Endothelial cell (in vitro differentiated cells): ENCODE measurements around the gene PLPP1. TPM values are rescaled to one million over a fixed set of nuclear protein-coding genes. Genes with fewer than 3 reads are reported as not detected.

Source experiments
- DNase-seq: peaks from one replicate; pipeline ENCODE4 v3.0.0; 2021; ENCODE audit warnings: low spot score
- H3K27ac Mint-ChIP-seq: one replicate; pipeline ENCODE4 v1.8.0; 2021; ENCODE audit warnings: mixed read lengths, inconsistent platforms; ENCODE audit not compliant: unreplicated experiment
- H3K27me3 Mint-ChIP-seq: one replicate; pipeline ENCODE4 v1.8.0; 2021; ENCODE audit warnings: mild to moderate bottlenecking, moderate library complexity, mixed read lengths, inconsistent platforms; ENCODE audit not compliant: unreplicated experiment
- H3K36me3 Mint-ChIP-seq: one replicate; pipeline ENCODE4 v1.8.0; 2021; ENCODE audit warnings: mild to moderate bottlenecking, low read depth, mixed read lengths, inconsistent platforms; ENCODE audit not compliant: unreplicated experiment
- H3K4me1 Mint-ChIP-seq: one replicate; pipeline ENCODE4 v1.8.0; 2021; ENCODE audit warnings: mild to moderate bottlenecking, mixed read lengths, inconsistent platforms; ENCODE audit not compliant: unreplicated experiment
- H3K4me3 Mint-ChIP-seq: one replicate; pipeline ENCODE4 v1.8.0; 2021; ENCODE audit warnings: mild to moderate bottlenecking, mixed read lengths, inconsistent platforms; ENCODE audit not compliant: unreplicated experiment
- H3K9me3 Mint-ChIP-seq: one replicate; pipeline ENCODE4 v1.8.0; 2021; ENCODE audit warnings: mixed read lengths, inconsistent platforms; ENCODE audit not compliant: unreplicated experiment
- CTCF ChIP-seq: fragments of 200-600 bp; sonication (generic); IDR thresholded peaks from one replicate; pipeline ENCODE4 v1.5.0; 2021; ENCODE audit warnings: antibody characterized with exemption; ENCODE audit not compliant: unreplicated experiment
- total RNA-seq: library from RNA; stranded (reverse); fragmentation: NEBNext Ultra II Directional; extraction: Animal tissue kit (Norgen Biotek cat#: 25700); gene quantifications from one replicate; pipeline ENCODE4 v1.2.1, GENCODE V29; 2021; ENCODE audit not compliant: unreplicated experiment

PLPP1 gene
- total RNA-seq, 1 donor from 2014 or later, result 11.3 TPM

DNA sequence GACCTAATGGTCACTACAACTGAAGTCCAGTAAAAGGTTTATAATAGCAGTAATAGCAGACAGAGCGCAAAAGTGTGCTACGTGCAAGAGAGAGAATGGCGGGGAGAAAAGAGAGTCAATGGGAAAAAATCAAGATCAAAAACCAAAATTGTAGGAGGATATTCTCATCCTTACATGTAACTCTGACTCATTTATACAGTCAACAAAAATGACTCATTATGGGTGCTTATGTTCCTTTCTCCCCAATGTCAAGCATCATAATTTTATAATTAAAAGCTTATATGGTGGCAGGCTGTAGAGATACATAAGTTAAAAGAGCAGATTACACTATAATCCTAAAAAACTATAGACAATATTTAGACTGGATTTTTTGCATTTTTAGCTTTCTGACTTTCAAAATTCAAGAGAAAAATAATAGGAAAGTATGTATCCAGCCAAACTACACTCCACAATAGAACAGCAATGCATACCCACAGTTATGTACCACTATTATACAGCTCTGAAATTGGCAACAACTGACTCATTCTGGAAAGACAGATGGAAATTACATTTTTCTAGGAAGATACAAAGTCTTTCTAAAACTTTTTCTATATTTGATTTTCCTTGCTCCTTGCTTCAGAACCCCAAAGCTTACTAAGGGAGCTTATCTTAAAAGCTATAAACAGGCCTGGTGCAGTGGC is 78.4 kb downstream of the PLPP1 start:
- no peak overlapping the region for H3K4me3 Mint-ChIP-seq
- TF ChIP-seq CTCF, result no peak
- H3K9me3 Mint-ChIP-seq, result no peaks in the 10 kb centered on the region
- no peak for DNase-seq
- no peaks in the 10 kb centered on the region for H3K27me3 Mint-ChIP-seq
- no peak overlapping the region for H3K27ac Mint-ChIP-seq
- H3K4me1 Mint-ChIP-seq, result no peaks in the 10 kb centered on the region
- H3K36me3 Mint-ChIP-seq, result no peaks in the 10 kb centered on the region

DNA sequence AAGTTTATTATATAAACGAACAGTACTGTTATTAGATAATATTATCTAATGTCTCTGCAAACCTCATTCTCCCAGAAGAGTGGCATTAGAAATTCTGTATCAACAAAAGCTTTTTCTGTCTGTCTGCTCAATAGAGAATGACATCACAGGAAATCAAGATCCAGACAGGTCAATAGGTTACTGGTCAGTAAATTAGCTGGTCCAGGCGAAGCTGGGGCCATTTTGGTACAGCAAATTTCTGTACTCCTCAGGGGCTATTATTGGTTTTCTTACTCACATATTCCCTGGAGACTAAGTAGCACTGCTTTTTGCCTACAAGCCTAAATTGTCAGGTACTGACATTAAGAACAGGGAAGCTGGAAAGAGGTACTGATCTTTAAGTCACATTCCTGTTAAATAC is 80.5 kb downstream of the PLPP1 start:
- no peaks in the 10 kb centered on the region for H3K4me1 Mint-ChIP-seq

DNA sequence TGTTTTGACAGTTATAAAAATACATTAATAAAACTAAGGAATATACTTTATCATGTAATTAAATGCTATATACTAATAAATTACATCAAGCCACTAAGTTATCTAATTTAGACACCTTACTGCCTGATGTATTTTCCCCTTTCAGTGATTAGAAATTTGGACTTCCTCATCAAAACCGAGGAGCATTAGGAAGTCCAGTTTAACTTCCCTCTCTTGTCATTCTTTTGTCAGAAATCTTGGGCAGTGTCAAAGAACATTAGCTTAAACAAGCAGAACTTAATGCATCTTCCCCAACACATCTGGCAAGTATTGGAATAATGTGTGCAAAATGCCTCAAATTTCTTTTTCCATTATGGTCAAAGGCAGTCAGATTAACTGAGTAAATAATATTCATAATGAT is 81.6 kb downstream of the PLPP1 start:
- Mint-ChIP-seq H3K36me3 (no peaks in the 10 kb centered on the region), H3K4me1 (no peaks in the 10 kb centered on the region), H3K27ac (no peak overlapping the region), H3K9me3 (no peaks in the 10 kb centered on the region), H3K27me3 (no peaks in the 10 kb centered on the region), H3K4me3 (no peak overlapping the region)
- no peak for TF ChIP-seq CTCF
- DNase-seq, result no peak

More for the DNA sequence above, 80.5 kb downstream of the PLPP1 start:
- no peaks in the 10 kb centered on the region for H3K27me3 Mint-ChIP-seq
- no peak overlapping the region for H3K27ac Mint-ChIP-seq
- H3K4me3 Mint-ChIP-seq, result no peak overlapping the region
- no peaks in the 10 kb centered on the region for H3K36me3 Mint-ChIP-seq
- no peaks in the 10 kb centered on the region for H3K9me3 Mint-ChIP-seq
- no peak for TF ChIP-seq CTCF
- no peak for DNase-seq

- no peak for DNase-seq
- H3K27ac Mint-ChIP-seq, result no peak overlapping the region
- H3K4me1 Mint-ChIP-seq, result no peaks in the 10 kb centered on the region
- no peak overlapping the region for H3K4me3 Mint-ChIP-seq
- no peaks in the 10 kb centered on the region for H3K9me3 Mint-ChIP-seq
- no peaks in the 10 kb centered on the region for H3K27me3 Mint-ChIP-seq
- TF ChIP-seq CTCF, result no peak
- H3K36me3 Mint-ChIP-seq, result no peaks in the 10 kb centered on the region
Measured at GRCh38 chr5:55451976-55452375, 82.8 kb downstream of the PLPP1 start.

DNA sequence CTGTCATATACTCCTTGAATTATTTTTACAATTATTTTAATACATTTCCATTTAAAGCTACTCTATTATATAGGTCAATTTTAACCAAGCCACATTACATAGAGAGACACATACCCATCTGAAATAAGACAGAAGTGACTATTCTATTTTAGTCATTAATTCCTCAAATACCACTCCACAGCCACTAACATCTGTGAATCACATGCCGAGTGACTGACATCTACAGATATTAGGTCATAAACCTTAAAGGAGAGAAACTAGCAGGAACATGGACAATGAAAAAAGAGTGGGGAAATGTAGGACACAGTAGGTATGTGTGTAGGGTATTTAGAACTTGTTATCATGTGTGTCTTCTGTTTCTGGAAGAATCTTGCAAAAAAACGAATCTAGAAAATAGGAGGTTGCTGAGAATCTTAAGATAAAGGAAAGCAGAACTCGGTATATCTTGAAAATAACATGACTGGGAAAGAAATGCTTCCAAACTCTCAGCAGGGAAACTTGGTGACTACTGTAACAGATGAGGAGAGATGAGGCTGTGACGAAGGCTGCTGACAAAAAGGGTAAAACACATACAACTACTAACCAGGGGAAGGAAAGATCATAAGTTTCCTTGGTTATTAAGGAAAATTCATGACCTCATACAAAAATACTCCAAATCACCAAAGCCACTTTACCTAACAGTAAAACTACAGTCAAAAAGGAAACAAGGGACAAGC is 84.6 kb downstream of the PLPP1 start:
- Mint-ChIP-seq H3K36me3 (no peaks in the 10 kb centered on the region), H3K4me3 (no peak overlapping the region), H3K9me3 (no peaks in the 10 kb centered on the region), H3K27ac (no peak overlapping the region), H3K27me3 (peaks cover 3% of the 10 kb centered on the region), H3K4me1 (no peaks in the 10 kb centered on the region)
- no peak for DNase-seq
- TF ChIP-seq CTCF, result no peak
